ENCODE results near the gene ILF3.

ILF3 gene

DNA sequence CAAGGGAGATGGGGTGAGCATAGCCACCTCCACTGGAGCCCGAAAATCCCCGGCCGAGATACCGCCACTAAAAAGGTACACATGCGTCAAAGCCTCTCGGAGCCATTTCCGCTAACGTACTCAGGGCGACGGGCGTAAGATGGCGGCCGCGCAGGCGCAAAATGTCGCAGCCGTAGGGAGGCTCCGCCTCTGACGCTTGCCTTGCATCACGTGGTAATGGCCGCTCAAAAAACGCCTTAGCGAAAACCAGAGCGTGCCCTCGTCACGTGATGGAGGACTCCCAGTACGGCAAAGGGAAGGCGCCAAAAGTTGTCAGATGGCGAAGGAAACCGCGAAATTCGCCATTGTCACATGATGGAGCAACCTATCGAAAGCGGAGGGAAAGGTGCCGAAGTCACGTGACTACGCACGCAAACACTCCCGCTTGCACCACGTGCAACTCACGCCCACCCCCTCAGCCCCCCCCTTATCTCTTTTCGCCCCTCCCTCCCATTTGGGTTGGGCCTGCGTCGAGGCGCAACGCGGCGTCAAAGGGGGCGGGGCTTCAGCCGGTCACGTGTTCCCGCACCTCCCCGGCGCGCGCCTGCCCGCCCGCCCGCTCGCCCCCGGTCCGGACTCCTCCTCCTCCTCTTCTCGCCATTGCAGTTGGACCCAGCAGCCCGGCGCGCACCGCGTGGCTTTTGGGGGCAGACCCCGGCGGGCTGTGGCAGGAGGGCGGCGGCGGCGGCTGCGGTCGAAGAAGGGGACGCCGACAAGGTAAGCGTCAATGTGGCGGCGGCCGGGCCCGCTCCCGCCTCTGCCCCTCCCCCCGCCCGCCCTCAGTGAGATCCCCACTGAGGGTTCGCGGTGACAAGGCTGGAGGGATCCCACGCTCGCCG, at the start of gene ILF3:
TSS of gene ILF3 (plus strand) at position 615 of the 878 bp plus-strand sequence. CDS start 16,260 bp downstream, outside the sequence.
- DNase-seq (ENCODE audit: low read depth) = peak; percentile 99

- DNase-seq (ENCODE audit: low read depth) = peak; percentile 11
Measured at GRCh38 chr19:10604460-10604980, 49.6 kb upstream of the ILF3 start.

DNA sequence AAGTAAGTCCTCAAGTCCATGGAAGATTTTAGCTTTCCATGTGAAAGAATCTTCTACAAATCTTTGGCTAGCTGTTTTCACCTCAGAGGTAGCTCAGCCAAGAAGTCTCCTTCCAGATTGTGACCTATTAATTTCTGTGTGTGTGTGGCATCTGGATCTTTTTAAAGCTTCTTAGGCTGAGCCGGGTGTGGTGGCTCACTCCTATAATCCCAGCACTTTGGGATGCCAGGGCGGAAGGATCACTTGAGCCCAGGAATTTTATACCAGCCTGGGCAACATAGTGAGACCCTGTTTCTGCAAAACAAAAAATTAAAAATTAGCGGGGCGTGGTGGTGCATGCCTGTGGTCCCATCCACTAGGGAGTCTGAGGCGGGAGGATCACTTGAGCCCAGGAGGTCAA, 42.2 kb upstream of the ILF3 start:
- DNase-seq (ENCODE audit: low read depth) = no peak

GRCh38 chr19:10612499-10613119, 41.5 kb upstream of the ILF3 start:
- DNase-seq (ENCODE audit: low read depth) = no peak

DNA sequence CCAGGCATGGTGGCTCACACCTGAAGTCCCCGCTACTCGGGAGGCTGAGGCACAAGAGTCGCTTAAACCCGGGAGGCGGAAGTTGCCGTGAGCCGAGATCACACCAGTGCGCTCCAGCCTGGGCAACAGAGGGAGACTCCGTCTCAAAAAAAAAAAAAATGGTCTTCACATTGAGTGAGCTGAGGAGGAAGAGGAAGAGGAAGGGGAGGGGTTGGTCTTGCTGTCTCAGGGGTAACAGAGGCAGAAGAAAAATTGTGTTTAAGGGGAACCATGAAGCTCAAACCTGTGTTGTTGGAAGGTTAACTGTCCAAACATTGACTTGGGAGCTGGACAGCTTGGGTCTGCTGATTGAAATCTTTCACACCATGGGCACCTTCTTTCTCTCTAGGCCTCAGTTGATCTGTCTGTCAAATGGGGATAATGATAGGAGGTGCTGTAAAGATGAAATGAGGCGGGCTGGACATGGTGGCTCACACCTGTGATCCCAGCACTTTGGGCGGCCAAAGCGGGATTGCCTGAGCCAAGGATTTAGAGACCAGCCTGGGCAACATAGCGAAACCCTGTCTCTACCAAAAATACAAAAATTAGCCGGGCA, 38.6 kb upstream of the ILF3 start:
- DNase-seq (ENCODE audit: low read depth) = no peak

DNA sequence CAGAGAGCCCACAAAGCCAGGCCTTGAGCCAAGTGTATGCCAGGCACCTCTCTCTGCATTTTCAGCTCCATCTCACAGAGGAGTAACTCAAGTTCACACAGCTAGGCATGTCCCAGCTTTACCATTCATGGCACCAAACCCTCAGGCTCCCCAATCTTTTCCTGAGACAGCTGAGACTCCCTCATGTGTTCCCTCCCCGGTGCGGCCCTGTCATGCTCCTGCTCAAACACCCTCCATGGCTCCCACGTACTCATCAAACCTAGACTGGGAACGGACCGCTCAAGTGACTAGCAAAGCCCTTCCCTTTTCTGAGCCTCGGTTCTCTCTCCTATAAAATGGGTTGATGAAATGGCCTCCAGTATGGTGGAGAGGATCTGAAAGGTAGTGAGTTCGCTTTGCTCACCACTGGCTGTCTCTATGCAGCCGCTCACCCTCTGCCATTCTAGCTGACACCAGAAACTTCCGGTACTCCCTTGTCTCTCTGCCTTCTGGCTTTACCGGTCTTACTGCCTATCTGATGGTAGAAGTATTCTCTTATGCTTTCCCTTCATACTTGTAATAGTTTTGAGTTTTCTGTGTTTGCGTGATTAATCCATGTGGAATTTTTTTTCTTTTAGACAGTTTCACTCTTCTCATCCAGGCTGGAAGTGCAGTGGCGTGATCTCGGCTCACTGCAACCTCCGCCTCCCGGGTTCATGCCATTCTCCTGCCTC, 36.6 kb upstream of the ILF3 start:
- no peak for DNase-seq (ENCODE audit: low read depth)

- no peak for DNase-seq (ENCODE audit: low read depth)
Measured at GRCh38 chr19:10618846-10619245, 35.3 kb upstream of the ILF3 start.

DNA sequence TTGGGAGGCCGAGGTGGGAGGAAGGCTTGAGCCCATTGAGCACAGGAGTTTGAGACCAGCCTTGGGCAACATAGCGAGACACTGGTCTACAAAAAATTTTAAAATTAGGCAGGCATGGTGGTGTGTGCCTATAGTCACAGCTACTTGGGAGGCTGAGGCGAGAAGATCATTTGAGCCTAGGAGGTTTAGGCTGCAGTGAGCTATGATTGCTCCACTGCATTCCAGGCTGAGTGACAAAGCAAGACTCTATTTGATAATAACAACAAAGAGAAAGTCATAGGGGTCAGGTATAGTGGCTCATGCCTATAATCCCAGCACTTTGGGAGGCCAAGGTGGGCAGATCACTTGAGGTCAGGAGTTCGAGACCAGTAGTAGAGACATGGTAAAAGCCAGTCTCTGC, 33.4 kb upstream of the ILF3 start:
- no peak for DNase-seq (ENCODE audit: low read depth)

DNA sequence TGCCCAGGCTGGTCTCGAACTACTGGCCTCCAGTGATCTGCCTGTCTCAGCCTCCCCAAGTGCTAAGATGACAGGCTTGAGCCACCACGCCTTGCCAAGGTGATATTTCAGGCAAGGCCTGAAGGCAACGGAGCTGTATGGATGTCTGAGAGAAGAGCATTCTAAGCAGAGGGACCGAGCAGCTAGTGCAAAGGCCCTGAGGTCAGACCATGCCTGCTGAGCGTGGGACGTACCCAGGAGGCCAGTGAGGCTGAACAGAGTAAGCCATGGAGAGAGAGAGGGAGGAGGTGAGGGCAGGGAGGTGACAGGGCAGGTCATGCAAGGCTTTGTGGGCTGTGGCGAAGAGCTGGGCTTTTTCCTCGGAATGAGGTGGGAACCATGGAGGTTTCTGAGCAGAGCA, 32.2 kb upstream of the ILF3 start:
- DNase-seq (ENCODE audit: low read depth) = no peak

GRCh38 chr19:10624585-10624984, 29.6 kb upstream of the ILF3 start:
- DNase-seq (ENCODE audit: low read depth) = no peak

GRCh38 chr19:10625003-10625761, 29.0 kb upstream of the ILF3 start, which contains the start of gene SLC44A2:
Gene SLC44A2 (plus strand): TSS chr19:10625553. CDS start chr19:10625634, 81 bp downstream.
- DNase-seq (ENCODE audit: low read depth) = no peak

DNA sequence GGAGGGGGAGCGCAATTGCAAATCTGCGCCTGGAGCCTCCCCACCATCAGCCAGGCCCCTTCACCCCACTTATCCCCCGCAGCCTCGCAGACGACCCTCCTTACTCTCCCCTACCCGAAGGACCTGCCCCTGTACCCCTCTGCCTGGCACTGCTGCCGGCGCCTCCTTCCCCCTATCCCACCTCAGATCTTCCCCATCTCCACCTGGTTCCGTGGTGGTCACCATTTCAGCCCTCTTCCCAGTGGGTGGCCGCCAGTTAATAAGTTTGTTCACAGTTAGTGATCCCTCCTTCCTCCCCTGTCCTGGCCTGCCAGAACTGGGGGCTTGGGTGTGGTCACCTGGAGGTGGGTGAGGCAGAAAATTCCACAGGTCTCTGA, 28.4 kb upstream of the ILF3 start:
- DNase-seq (ENCODE audit: low read depth) = no peak

DNA sequence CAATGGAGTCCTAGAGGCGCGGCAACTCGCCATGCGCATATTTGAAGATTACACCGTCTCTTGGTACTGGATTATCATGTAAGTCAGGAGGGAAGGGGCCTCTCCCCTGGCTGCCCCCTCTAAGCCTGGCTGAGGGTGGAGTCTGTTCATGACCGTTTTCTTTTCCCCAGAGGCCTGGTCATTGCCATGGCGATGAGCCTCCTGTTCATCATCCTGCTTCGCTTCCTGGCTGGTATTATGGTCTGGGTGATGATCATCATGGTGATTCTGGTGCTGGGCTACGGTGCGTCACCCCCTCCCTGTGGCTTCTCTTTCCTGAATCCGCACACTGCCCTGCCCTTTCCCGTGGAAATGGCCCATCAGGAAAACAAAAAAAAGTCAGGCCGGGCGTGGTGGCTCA, 22.3 kb upstream of the ILF3 start:
- DNase-seq (ENCODE audit: low read depth) = no peak

GRCh38 chr19:10634430-10634829, 19.7 kb upstream of the ILF3 start:
- no peak for DNase-seq (ENCODE audit: low read depth)

GRCh38 chr19:10634963-10635362, 19.2 kb upstream of the ILF3 start:
- DNase-seq (ENCODE audit: low read depth) = no peak

GRCh38 chr19:10636304-10636972, 17.7 kb upstream of the ILF3 start:
- no peak for DNase-seq (ENCODE audit: low read depth)

DNA sequence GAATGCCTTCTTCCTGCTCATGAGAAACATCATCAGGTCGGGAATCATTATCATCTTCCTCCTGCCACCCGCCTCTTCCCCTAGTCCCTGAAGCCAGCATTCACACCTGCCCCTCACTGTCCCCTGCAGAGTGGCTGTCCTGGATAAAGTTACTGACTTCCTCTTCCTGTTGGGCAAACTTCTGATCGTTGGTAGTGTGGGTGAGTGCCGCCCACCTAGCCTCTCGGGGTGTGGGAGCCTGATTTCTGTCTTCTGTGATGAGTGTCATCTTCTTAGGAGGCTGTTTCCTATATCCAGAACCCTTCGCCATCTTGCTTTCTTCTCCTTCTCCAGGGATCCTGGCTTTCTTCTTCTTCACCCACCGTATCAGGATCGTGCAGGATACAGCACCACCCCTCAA, 16.3 kb upstream of the ILF3 start:
- no peak for DNase-seq (ENCODE audit: low read depth)

GRCh38 chr19:10639836-10640235, 14.3 kb upstream of the ILF3 start:
- DNase-seq (ENCODE audit: low read depth) = no peak

DNA sequence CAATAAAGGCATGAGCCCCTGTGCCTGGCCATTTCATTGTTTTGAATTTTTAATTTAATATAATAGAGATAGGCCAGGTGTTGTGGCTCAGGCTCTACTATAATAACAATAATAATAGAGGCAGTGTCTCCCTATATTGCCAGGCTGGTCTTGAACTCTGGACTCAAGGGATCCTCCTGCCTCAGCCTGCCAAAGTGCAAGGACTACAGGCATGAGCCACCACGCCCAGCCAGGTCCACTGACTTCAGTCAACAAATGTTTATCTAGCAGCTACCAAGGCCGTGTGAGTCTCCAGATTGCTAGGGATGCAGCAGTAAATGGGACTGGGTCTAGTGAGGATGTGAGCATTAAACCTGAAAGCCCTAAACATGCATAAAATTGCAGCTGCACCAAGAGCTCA, 13.8 kb upstream of the ILF3 start:
- DNase-seq (ENCODE audit: low read depth) = no peak

- DNase-seq (ENCODE audit: low read depth) = no peak
Measured at GRCh38 chr19:10641248-10641647, 12.9 kb upstream of the ILF3 start.
